HepG2 (cell line): ENCODE data around the gene GPATCH8. TPM values are rescaled to one million over a fixed set of nuclear protein-coding genes. Genes with fewer than 3 reads are reported as not detected.

Source experiments
- FOXP4 ChIP-seq: sonication (generic); formaldehyde crosslinking; IDR thresholded peaks from 2 replicates; pipeline ENCODE4 v1.4.0; 2020; ENCODE audit warnings: missing genetic modification reagents
- KIAA2018 ChIP-seq: sonication (generic); formaldehyde crosslinking; IDR thresholded peaks from 2 replicates; pipeline ENCODE4 v1.5.0; 2020; ENCODE audit warnings: mild to moderate bottlenecking, missing genetic modification reagents, borderline replicate concordance
- POGK ChIP-seq: sonication (generic); formaldehyde crosslinking; conservative IDR thresholded peaks from 2 replicates; pipeline ENCODE4 v1.8.0; 2022; ENCODE audit warnings: mild to moderate bottlenecking, moderate library complexity, missing genetic modification reagents
- RERE ChIP-seq: IDR thresholded peaks from 2 replicates; pipeline ENCODE4 v1.6.1; 2016; ENCODE audit warnings: low read depth, missing genetic modification reagents, missing compliant biosample characterization
- THAP11 ChIP-seq: IDR thresholded peaks from 2 replicates; pipeline ENCODE4 v1.6.1; 2016; ENCODE audit warnings: missing biosample characterization, missing genetic modification reagents
- TOPORS ChIP-seq: sonication (generic); formaldehyde crosslinking; IDR thresholded peaks from 2 replicates; pipeline ENCODE4 v1.8.0; 2023; ENCODE audit warnings: mild to moderate bottlenecking, missing genetic modification reagents
- ZNF598 ChIP-seq: sonication (generic); formaldehyde crosslinking; IDR thresholded peaks from 2 replicates; pipeline ENCODE4 v1.5.1; 2020; ENCODE audit warnings: mild to moderate bottlenecking, missing genetic modification reagents, borderline replicate concordance
- ZNF672 ChIP-seq: sonication (generic); formaldehyde crosslinking; IDR thresholded peaks from 2 replicates; pipeline ENCODE4 v1.8.1; 2022; ENCODE audit warnings: missing genetic modification reagents
- ZNF850 ChIP-seq: sonication (generic); formaldehyde crosslinking; conservative IDR thresholded peaks from 2 replicates; pipeline ENCODE4 v1.9.0; 2021; ENCODE audit warnings: mild to moderate bottlenecking, missing genetic modification reagents
- polyA plus RNA-seq, 8 experiments: library from polyadenylated mRNA; depleted of rRNA in 3 of 8; stranded (reverse) in 7 of 8; unstranded in 1 of 8; fragments of >200 nt; fragmentation: Illumina TruSeq in 4 of 8; extraction: Trizol in 4 of 8; gene quantifications; 2 replicates each; pipeline versions ENCODE4 v1.2.1 to v1.2.3, GENCODE V29; 2011 to 2016; ENCODE audit warnings: low read depth in 4 of 8, missing spikeins in 1 of 8, mixed read lengths in 1 of 8; ENCODE audit not compliant: insufficient read depth in 1 of 8
- total RNA-seq, 5 experiments: library from RNA; depleted of rRNA; stranded (reverse); fragments of >200 nt; fragmentation: Illumina TruSeq; extraction: Trizol; gene quantifications; 2 replicates each; pipeline ENCODE4 v1.2.3, GENCODE V29; 2016; ENCODE audit warnings: low read depth in 1 of 5

Gene GPATCH8
- total and polyA plus RNA-seq, 2 of the 13 experiments (the other 11 are each of a cell fraction or from before 2014, with no cell fraction given) = 20.7 to 21.5 TPM

- no peak for TF ChIP-seq KIAA2018 (CRISPR knock-in tag)
- no peak for TF ChIP-seq TOPORS (CRISPR knock-in tag)
- no peak for TF ChIP-seq ZNF672
- TF ChIP-seq RERE (CRISPR knock-in tag) = no peak
- TF ChIP-seq THAP11 (CRISPR knock-in tag) = peak; percentile 53
- TF ChIP-seq ZNF598 (CRISPR knock-in tag) = no peak
- TF ChIP-seq POGK (CRISPR knock-in tag) = no peak
- no peak for TF ChIP-seq ZNF850 (CRISPR knock-in tag)
- peak; percentile 49; the same call in 1 of the 2 replicates for TF ChIP-seq FOXP4 (CRISPR knock-in tag)
These were observed 30.5 kb upstream of the GPATCH8 start (continued) for GRCh38 chr17:44533533-44534246.
